Trophoblast cell (in vitro differentiated cells and primary cell): ENCODE measurements around the gene GOSR2.

Experiments
- DNase-seq, 2 donors: peaks; one replicate each; pipeline ENCODE4 v3.0.0-alpha.2; 2016
- H2AFZ ChIP-seq: 2 replicates; pipeline ENCODE4 v1.6.1; 2013; ENCODE audit warnings: low read length, moderate library complexity, mild to moderate bottlenecking; ENCODE audit not compliant: insufficient read depth, poor library complexity
- H2AK5ac ChIP-seq: 2 replicates; pipeline ENCODE4 v1.6.1; 2013; ENCODE audit warnings: mild to moderate bottlenecking, low read length
- H2BK120ac ChIP-seq: 2 replicates; pipeline ENCODE4 v1.6.1; 2013; ENCODE audit warnings: low read length, mild to moderate bottlenecking, moderate library complexity; ENCODE audit not compliant: insufficient read depth, poor library complexity
- H2BK12ac ChIP-seq: 2 replicates; pipeline ENCODE4 v1.6.1; 2013; ENCODE audit warnings: mild to moderate bottlenecking, low read length, moderate library complexity
- H2BK5ac ChIP-seq: 2 replicates; pipeline ENCODE4 v1.6.1; 2013; ENCODE audit warnings: low read length, low read depth, moderate library complexity, mild to moderate bottlenecking; ENCODE audit not compliant: poor library complexity
- H3K14ac ChIP-seq: 2 replicates; pipeline ENCODE4 v1.6.1; 2013; ENCODE audit warnings: mild to moderate bottlenecking, low read length
- H3K18ac ChIP-seq: 2 replicates; pipeline ENCODE4 v1.6.1; 2013; ENCODE audit warnings: mild to moderate bottlenecking, low read length
- H3K23ac ChIP-seq: 2 replicates; pipeline ENCODE4 v1.6.1; 2013; ENCODE audit warnings: low read length
- H3K27ac ChIP-seq: 2 replicates; pipeline ENCODE4 v1.5.1; 2013; ENCODE audit warnings: low read depth, mild to moderate bottlenecking, inconsistent platforms, low read length, moderate library complexity
- H3K27me3 ChIP-seq: 2 replicates; pipeline ENCODE4 v1.6.1; 2013; ENCODE audit warnings: inconsistent platforms, mild to moderate bottlenecking, low read length, moderate library complexity; ENCODE audit not compliant: insufficient read depth
- H3K36me3 ChIP-seq, 2 experiments: 1 replicate in 1 of 2; 2 replicates in 1 of 2; pipeline ENCODE4 v1.6.1; 2013; ENCODE audit warnings: low read length in 2 of 2, mild to moderate bottlenecking in 2 of 2, moderate library complexity in 1 of 2; ENCODE audit not compliant: insufficient read depth in 2 of 2, control insufficient read depth in 1 of 2
- H3K4ac ChIP-seq: 2 replicates; pipeline ENCODE4 v1.6.1; 2013; ENCODE audit warnings: low read depth, mild to moderate bottlenecking, low read length, moderate library complexity
- H3K4me1 ChIP-seq, 2 experiments: 1 replicate in 1 of 2; 2 replicates in 1 of 2; pipeline ENCODE4 v1.6.1; 2013; ENCODE audit warnings: low read length in 2 of 2, mild to moderate bottlenecking in 2 of 2, moderate library complexity in 1 of 2; ENCODE audit not compliant: insufficient read depth in 2 of 2, control insufficient read depth in 1 of 2
- H3K4me2 ChIP-seq: 2 replicates; pipeline ENCODE4 v1.6.1; 2013; ENCODE audit warnings: inconsistent platforms, mild to moderate bottlenecking, low read length, moderate library complexity
- H3K4me3 ChIP-seq: 2 replicates; pipeline ENCODE4 v1.5.1; 2013; ENCODE audit warnings: mild to moderate bottlenecking, low read depth, low read length, inconsistent platforms
- H3K79me1 ChIP-seq: one replicate; pipeline ENCODE4 v1.6.1; 2013; ENCODE audit warnings: low read length
- H3K79me2 ChIP-seq: 2 replicates; pipeline ENCODE4 v1.6.1; 2013; ENCODE audit warnings: low read length, mild to moderate bottlenecking; ENCODE audit not compliant: control insufficient read depth, insufficient read depth, poor library complexity
- H3K9ac ChIP-seq: 2 replicates; pipeline ENCODE4 v1.6.1; 2013; ENCODE audit warnings: mild to moderate bottlenecking, low read length
- H3K9me3 ChIP-seq: 2 replicates; pipeline ENCODE4 v1.6.1; 2013; ENCODE audit warnings: low read depth, mild to moderate bottlenecking, control low read depth, inconsistent platforms, low read length; ENCODE audit not compliant: insufficient read depth
- H4K12ac ChIP-seq: 2 replicates; pipeline ENCODE4 v1.6.1; 2013; ENCODE audit warnings: low read depth, mild to moderate bottlenecking, low read length, moderate library complexity
- H4K8ac ChIP-seq: 2 replicates; pipeline ENCODE4 v1.6.1; 2013; ENCODE audit warnings: low read depth, mild to moderate bottlenecking, low read length, moderate library complexity
- H4K91ac ChIP-seq: one replicate; pipeline ENCODE4 v1.6.1; 2013; ENCODE audit warnings: low read depth, mild to moderate bottlenecking, low read length, moderate library complexity
- WGBS: extraction: QIAGEN DNeasy Blood & Tissue Kit; methylation state at CpG from one replicate; pipeline ENCODE4 v1.1.7; 2013; ENCODE audit warnings: missing lambda C conversion rate; ENCODE audit not compliant: insufficient read length, insufficient coverage; ENCODE audit errors: extremely low coverage; 5-methylcytosine and 5-hydroxymethylcytosine counted together

GOSR2 gene

DNA sequence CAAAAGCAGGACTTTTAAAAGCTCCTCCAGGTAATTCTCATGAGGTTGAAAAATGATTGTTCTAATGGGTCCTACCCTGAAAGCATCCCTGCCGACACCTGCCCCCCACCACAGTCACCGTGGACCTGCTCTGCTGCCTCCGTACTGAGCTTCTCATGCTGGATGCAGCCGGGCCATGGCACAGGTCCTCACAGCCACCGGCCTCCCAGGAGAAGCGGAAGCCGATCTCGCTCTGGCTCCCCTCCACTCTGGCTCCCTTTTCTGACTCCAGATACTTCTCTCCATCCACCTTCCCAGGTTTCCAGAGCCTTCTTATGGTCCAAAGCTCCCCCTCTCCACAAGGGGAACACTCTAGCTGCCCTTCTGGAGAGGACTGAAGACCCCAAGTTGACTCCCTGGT is 45.9 kb downstream of the GOSR2 start:
- H3K79me2 ChIP-seq: no peaks in the 10 kb centered on the region
- H3K14ac ChIP-seq: no peak overlapping the region
- no peak overlapping the region for H2BK120ac ChIP-seq
- no peak overlapping the region for H3K18ac ChIP-seq
- H4K91ac ChIP-seq: no peak overlapping the region
- no peak overlapping the region for H4K12ac ChIP-seq
- H3K79me1 ChIP-seq: no peaks in the 10 kb centered on the region
- no peak overlapping the region for H2AK5ac ChIP-seq
- no peaks in the 10 kb centered on the region for H3K27me3 ChIP-seq
- WGBS: no CpG with 5 or more reads among the region's 8 CpGs
- H2AFZ ChIP-seq: no peak overlapping the region
- no peak overlapping the region for H3K23ac ChIP-seq
- H3K9ac ChIP-seq: no peak overlapping the region
- no peak overlapping the region for H3K4ac ChIP-seq
- H3K4me3 ChIP-seq: no peak overlapping the region
- no peak for DNase-seq
- H2BK12ac ChIP-seq: no peak overlapping the region
- no peaks in the 10 kb centered on the region for H3K4me1 ChIP-seq
- H3K36me3 ChIP-seq: no peaks in the 10 kb centered on the region
- no peak overlapping the region for H3K27ac ChIP-seq
- H2BK5ac ChIP-seq: no peak overlapping the region
- H3K4me2 ChIP-seq: no peak overlapping the region
- peaks cover 1% of the 10 kb centered on the region for H3K9me3 ChIP-seq
- no peak overlapping the region for H4K8ac ChIP-seq

DNA sequence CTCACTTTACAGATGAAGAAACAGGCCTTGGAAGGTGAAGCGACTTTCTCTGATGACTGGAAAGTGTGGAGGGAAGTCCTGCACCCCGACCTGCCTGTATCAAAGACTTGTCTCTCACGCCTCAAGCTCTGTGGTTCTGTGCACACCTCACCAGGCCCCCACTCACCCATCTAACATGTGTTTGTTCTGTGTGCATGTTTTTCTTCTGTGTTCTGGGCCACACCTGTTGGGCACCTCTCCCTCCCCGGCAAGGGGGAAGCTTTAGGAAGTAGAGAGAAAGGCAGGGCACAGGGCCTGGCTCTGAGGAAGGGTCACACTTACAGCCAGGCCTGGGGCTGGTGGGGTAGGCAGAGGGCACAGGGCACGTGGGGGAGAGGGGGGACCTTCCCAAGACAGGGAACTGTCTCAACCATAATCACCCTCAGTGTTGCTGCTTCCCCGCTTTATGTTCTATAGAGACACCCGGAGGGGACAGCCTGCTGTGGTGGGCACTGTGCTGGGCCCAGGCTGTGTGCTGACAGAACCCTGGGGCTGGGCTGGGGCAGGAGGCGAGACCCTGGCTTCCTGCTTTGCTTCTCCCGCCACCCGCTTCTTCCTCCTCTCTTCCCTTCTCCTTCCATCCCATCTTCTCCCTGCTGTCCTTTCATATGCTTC is 48.8 kb downstream of the GOSR2 start:
- H2BK5ac ChIP-seq: no peak overlapping the region
- H3K4me3 ChIP-seq: no peak overlapping the region
- no peaks in the 10 kb centered on the region for H3K36me3 ChIP-seq
- H3K4me1 ChIP-seq: peaks cover 1% of the 10 kb centered on the region in 2 experiments
- DNase-seq: no peak
- no peak overlapping the region for H4K8ac ChIP-seq
- H3K9ac ChIP-seq: no peak overlapping the region
- no peak overlapping the region for H2AK5ac ChIP-seq
- H3K27ac ChIP-seq: no peak overlapping the region
- H3K14ac ChIP-seq: no peak overlapping the region
- peaks cover 1% of the 10 kb centered on the region for H3K9me3 ChIP-seq
- H3K4ac ChIP-seq: no peak overlapping the region
- no peak overlapping the region for H3K23ac ChIP-seq
- H4K12ac ChIP-seq: no peak overlapping the region
- H3K18ac ChIP-seq: no peak overlapping the region
- no peaks in the 10 kb centered on the region for H3K79me2 ChIP-seq
- H2BK12ac ChIP-seq: no peak overlapping the region
- H3K79me1 ChIP-seq: no peaks in the 10 kb centered on the region
- H4K91ac ChIP-seq: no peak overlapping the region
- no CpG with 5 or more reads among the region's 10 CpGs for WGBS
- no peak overlapping the region for H2AFZ ChIP-seq
- H3K27me3 ChIP-seq: no peaks in the 10 kb centered on the region
- no peak overlapping the region for H2BK120ac ChIP-seq
- no peak overlapping the region for H3K4me2 ChIP-seq

DNA sequence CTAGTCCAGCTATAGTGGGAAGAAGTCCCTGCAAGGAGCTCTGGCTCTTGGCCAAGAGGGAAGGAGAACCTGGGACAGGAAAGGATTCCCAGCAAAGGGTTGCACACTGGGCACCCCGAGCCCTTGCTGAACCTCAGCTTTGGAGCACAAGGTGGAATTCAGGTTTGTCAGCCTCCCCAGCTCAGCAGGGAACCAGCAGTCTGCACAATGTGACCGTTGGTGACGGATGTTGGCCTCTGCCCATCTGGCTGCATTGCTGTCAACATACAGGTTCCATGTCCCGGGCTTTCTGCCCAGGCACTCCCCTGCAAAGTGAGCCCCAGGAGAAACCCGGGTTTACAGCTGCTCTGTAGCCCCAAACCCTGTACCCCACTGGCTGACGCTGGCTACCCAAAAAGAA is 49.4 kb downstream of the GOSR2 start:
- H3K4me2 ChIP-seq: no peak overlapping the region
- no peak overlapping the region for H2BK120ac ChIP-seq
- no peak for DNase-seq
- no peak overlapping the region for H3K4me3 ChIP-seq
- peaks cover 1% of the 10 kb centered on the region for H3K9me3 ChIP-seq
- peaks cover 4% of the 10 kb centered on the region for H3K27me3 ChIP-seq
- no peak overlapping the region for H3K23ac ChIP-seq
- no peaks in the 10 kb centered on the region for H3K79me2 ChIP-seq
- no peak overlapping the region for H3K14ac ChIP-seq
- H2AFZ ChIP-seq: no peak overlapping the region
- no peak overlapping the region for H4K8ac ChIP-seq
- no peak overlapping the region for H2AK5ac ChIP-seq
- no peak overlapping the region for H3K27ac ChIP-seq
- H3K4ac ChIP-seq: no peak overlapping the region
- no CpG with 5 or more reads among the region's 6 CpGs for WGBS
- no peak overlapping the region for H4K12ac ChIP-seq
- H4K91ac ChIP-seq: no peak overlapping the region
- no peak overlapping the region for H3K18ac ChIP-seq
- H2BK12ac ChIP-seq: no peak overlapping the region
- no peak overlapping the region for H2BK5ac ChIP-seq
- no peak overlapping the region for H3K9ac ChIP-seq
- H3K4me1 ChIP-seq: peaks cover 3 to 4% of the 10 kb centered on the region in 2 experiments
- no peaks in the 10 kb centered on the region for H3K36me3 ChIP-seq
- no peaks in the 10 kb centered on the region for H3K79me1 ChIP-seq

DNA sequence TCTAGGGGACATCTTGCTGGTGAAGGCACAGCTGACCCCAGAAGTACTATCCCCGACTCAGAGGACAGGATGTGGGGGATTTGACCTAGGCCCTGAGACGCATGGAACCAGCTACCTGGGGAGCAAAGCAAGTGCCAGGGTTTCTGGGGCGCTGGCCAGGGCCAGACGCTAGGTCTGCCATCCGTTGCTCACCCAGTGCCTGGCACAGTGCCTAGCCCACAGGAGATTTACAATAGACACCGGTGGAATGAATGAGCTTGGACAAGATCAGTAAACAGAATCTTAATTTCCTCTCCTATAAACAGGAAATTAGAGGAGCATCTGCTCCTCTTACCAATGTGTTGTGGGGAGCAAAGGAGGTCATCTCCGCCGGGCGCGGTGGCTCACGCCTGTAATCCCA is 51.1 kb downstream of the GOSR2 start:
- no peak overlapping the region for H3K4me3 ChIP-seq
- H3K4me2 ChIP-seq: no peak overlapping the region
- no peak overlapping the region for H3K4ac ChIP-seq
- no peak overlapping the region for H2AK5ac ChIP-seq
- H4K91ac ChIP-seq: no peak overlapping the region
- H3K27me3 ChIP-seq: peaks cover 19% of the 10 kb centered on the region
- no peak overlapping the region for H4K12ac ChIP-seq
- H3K36me3 ChIP-seq: no peaks in the 10 kb centered on the region
- no peak overlapping the region for H4K8ac ChIP-seq
- H3K23ac ChIP-seq: no peak overlapping the region
- no peak overlapping the region for H2AFZ ChIP-seq
- peaks cover 15 to 17% of the 10 kb centered on the region in 2 experiments for H3K4me1 ChIP-seq
- no peak overlapping the region for H3K18ac ChIP-seq
- no peak overlapping the region for H2BK12ac ChIP-seq
- H2BK5ac ChIP-seq: no peak overlapping the region
- no peak overlapping the region for H2BK120ac ChIP-seq
- H3K27ac ChIP-seq: no peak overlapping the region
- no peak for DNase-seq
- WGBS: no CpG with 5 or more reads among the region's 11 CpGs
- H3K9ac ChIP-seq: no peak overlapping the region
- H3K9me3 ChIP-seq: peaks cover 3% of the 10 kb centered on the region
- H3K79me2 ChIP-seq: no peaks in the 10 kb centered on the region
- no peak overlapping the region for H3K14ac ChIP-seq
- peaks cover 1% of the 10 kb centered on the region for H3K79me1 ChIP-seq
